ENCODE data around the gene HIBCH. TPM values are rescaled to one million over a fixed set of nuclear protein-coding genes. Genes with fewer than 3 reads are reported as not detected.
A peak's percentile ranks its signal among the peaks of the same experiment; 100 is the strongest.

The HIBCH gene
- polyA plus RNA-seq, 2 of the 4 experiments (the other 2 are of a cell fraction): 21.8 to 26.9 TPM

- TF ChIP-seq CTCF (IDR thresholded peaks at IDR 0.05): peak; percentile 65
- TF ChIP-seq FOSB (CRISPR knock-in tag; IDR thresholded peaks at IDR 0.05): no peak
- no peak for TF ChIP-seq BHLHE40 (IDR thresholded peaks at IDR 0.05; ENCODE audit: low read depth, low read length)
- 0 out of 2 replicates have a peak, but pooled peaks have one; percentile 8 for TF ChIP-seq MAX (IDR thresholded peaks at IDR 0.05)
- TF ChIP-seq ZFP36 (IDR thresholded peaks at IDR 0.05; ENCODE audit: borderline replicate concordance, partially characterized antibody): no peak
- TF ChIP-seq CEBPB (IDR thresholded peaks at IDR 0.05): no peak
- TF ChIP-seq POLR2A (IDR thresholded peaks at IDR 0.05; ENCODE audit: low read length): no peak
- TF ChIP-seq HMGXB4 (CRISPR knock-in tag; IDR thresholded peaks at IDR 0.05; ENCODE audit: borderline replicate concordance): no peak
- no peak for TF ChIP-seq CBX8 (IDR thresholded peaks at IDR 0.05)
Measured at GRCh38 chr2:190180313-190181122, 139.1 kb downstream of the HIBCH start (continued).

- FAIRE-seq (no peak), ATAC-seq (no peak), DNase-seq (ENCODE audit: low read depth in 1 of 2, low spot score in 1 of 2) (no peak)
- peak overlapping the region; percentile 74 to 89; a peak in 5 of 6 replicates for H3K27ac ChIP-seq
- no peaks in the 10 kb centered on the region for H3K9me3 ChIP-seq
- H3K4me3 ChIP-seq: peak overlapping the region; percentile 64
- TF ChIP-seq MAZ (IDR thresholded peaks at IDR 0.05; ENCODE audit: borderline replicate concordance, low read depth, low read length) (no peak), REST (IDR thresholded peaks at IDR 0.05) (no peak), RAD21 (conservative IDR thresholded peaks at IDR 0.05 in 1 of 2, IDR thresholded peaks at IDR 0.05 in 1 of 2) (0 out of 5 replicates have a peak, but pooled peaks of 1 of the 2 experiments have one; percentile 31), HES2 (IDR thresholded peaks at IDR 0.05) (no peak), ESRRA (IDR thresholded peaks at IDR 0.05; ENCODE audit: borderline replicate concordance, low read length) (no peak), HOXB13 (CRISPR knock-in tag; IDR thresholded peaks at IDR 0.05; ENCODE audit: low read depth) (no peak), JUN (IDR thresholded peaks at IDR 0.05) (no peak), MAFK (IDR thresholded peaks at IDR 0.05; ENCODE audit: partially characterized antibody) (no peak), USF2 (IDR thresholded peaks at IDR 0.05) (no peak)
- ChIA-PET CTCF (interaction anchor here (0.6 to 2.8 kb wide), 25 partner anchors 9 to 430 kb away, joined by 3 to 26 read pairs (median 4); no protein-coding TSS in a partner anchor), POLR2A (interaction anchor here (1.0 to 1.6 kb wide), 3 partner anchors 11 to 417 kb away, joined by 3 to 5 read pairs (median 3); partner anchors contain the start of gene OSGEPL1)
- H3K4me2 ChIP-seq: peak overlapping the region; percentile 79
- 51% methylated on average over 13 of the region's 13 CpGs for WGBS (ENCODE audit: missing lambda C conversion rate)
- peaks cover 4% of the 10 kb centered on the region; the same call in 2 of the 3 replicates for H3K4me1 ChIP-seq
Measured at GRCh38 chr2:190179754-190180312, 139.8 kb downstream of the HIBCH start.

Measured in A549 (cell line).